Body of pancreas (tissue), 4 donors: ENCODE measurements around the gene APBA2. TPM values are rescaled to one million over a fixed set of nuclear protein-coding genes. Genes with fewer than 3 reads are reported as not detected.
A peak's percentile ranks its signal among the peaks of the same experiment; 100 is the strongest.
"Not testable (repeated sequence)": the region's sequence is repeated elsewhere in the genome, so short reads cannot be mapped to it uniquely, and the experiment has no call there.

Source experiments
- ATAC-seq: fragments of 150-250 bp; one replicate; pipeline ENCODE4 v1.9.1; 2016
- DNase-seq, 4 donors: peaks; one replicate each; pipeline ENCODE4 v3.0.0-alpha.2; 2019
- H3K27ac ChIP-seq, 4 donors: fragments of 200-600 bp; sonication (generic); 1 replicate in 3 of 4; 2 replicates in 1 of 4; pipeline versions ENCODE4 v1.5.1 to v1.6.1; 2016 to 2019; ENCODE audit warnings: mild to moderate bottlenecking in 1 of 4, mixed read lengths in 1 of 4, moderate library complexity in 1 of 4
- H3K27me3 ChIP-seq, 2 donors: fragments of 200-600 bp; sonication (generic); one replicate each; pipeline ENCODE4 v1.6.0; 2016; ENCODE audit warnings: mild to moderate bottlenecking in 1 of 2
- H3K36me3 ChIP-seq, 2 donors: fragments of 200-600 bp; sonication (generic); replicated peaks in 1 of 2; 2 replicates each; pipeline ENCODE4 v1.5.1; 2016; ENCODE audit warnings: low read depth in 2 of 2; ENCODE audit not compliant: insufficient read depth in 1 of 2
- H3K4me1 ChIP-seq: fragments of 200-600 bp; sonication (generic); one replicate; pipeline ENCODE4 v1.6.0; 2016
- H3K4me3 ChIP-seq, 2 donors: fragments of 200-600 bp; sonication (generic); 1 replicate in 1 of 2; 2 replicates in 1 of 2; pipeline ENCODE4 v1.5.1; 2016 to 2019
- H3K9me3 ChIP-seq, 3 donors: fragments of 200-600 bp; sonication (generic); 1 replicate in 2 of 3; 2 replicates in 1 of 3; pipeline ENCODE4 v1.5.1; 2016
- CTCF ChIP-seq, 7 experiments: fragments of 450-650 bp in 4 of 7; fragments of 200-600 bp in 3 of 7; sonication (generic) in 3 of 7; IDR thresholded peaks; one replicate each; pipeline ENCODE4 v1.5.1; 2016 to 2019; ENCODE audit warnings: antibody characterized with exemption in 7 of 7
- POLR2A ChIP-seq, 3 donors: fragments of 450-650 bp; IDR thresholded peaks; one replicate each; pipeline ENCODE4 v1.6.1; 2016; ENCODE audit warnings: antibody characterized with exemption in 3 of 3, mild to moderate bottlenecking in 2 of 3
- WGBS, 2 donors: methylation state at CpG; one replicate each; pipeline ENCODE4 v1.1.5; 2017; 5-methylcytosine and 5-hydroxymethylcytosine counted together
- intact Hi-C: fragments of 100-400 bp; cut with DNase I; formaldehyde crosslinking; loops from one replicate; pipeline ENCODE4 v1.15.1; 2023
- total RNA-seq, 2 donors: library from RNA; depleted of rRNA; stranded (reverse); fragments of >200 nt; gene quantifications; one replicate each; pipeline ENCODE4 v1.1.0, GENCODE V29; 2016

APBA2 gene
- total RNA-seq, 2 donors from 2014 or later = 13.2 to 29.0 TPM

DNA sequence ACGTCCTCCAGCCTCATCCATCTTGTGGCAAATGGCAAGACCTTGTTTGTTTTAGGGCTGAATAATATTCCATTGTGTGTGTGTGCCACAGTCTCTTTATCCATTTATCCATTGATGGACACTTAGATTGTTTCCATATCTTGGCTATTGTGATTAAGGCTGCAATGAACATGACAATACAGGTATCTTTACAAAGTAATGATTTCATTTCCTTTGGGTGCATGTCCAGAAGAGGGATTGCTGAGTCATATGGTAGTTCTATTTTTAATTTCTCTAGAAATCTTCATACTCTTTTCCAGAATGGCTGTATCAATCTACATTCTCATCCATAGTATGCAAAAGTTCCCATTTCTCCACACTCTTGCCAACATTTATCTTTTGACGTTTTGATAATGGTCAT lies 31.2 kb upstream of the APBA2 start:
- 49 to 52% methylated on average over 2 of the region's 2 CpGs for WGBS, 2 donors
- intact Hi-C loops = not testable (repeated sequence)

DNA sequence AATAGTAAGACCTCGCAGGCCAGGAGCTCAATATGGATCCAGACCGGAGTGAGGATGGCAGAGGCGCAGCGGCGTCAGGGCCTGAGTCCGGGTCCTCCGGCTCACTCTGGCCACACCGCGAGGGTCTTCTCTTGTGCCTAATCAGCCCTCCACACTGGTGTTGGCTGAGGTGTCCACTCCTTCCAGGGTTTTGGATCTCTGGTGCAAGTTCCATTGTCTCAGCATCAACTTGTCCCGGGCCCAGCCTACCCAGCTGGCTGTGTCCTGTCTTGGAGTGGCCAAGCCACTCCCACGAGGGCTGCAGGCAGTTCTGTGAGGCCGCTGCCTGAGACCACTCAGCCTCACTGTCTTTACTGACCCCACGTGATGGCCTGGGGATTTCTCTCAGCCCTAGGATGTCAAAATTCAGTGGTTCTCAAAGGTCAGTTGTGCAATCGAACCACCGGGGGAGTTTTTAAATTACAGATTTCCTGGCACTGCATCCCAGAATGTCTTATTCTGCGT lies 24.7 kb upstream of the APBA2 start:
- ATAC-seq (peak; percentile 42), DNase-seq (peak in 2 of 4 donors; percentile 10 to 22)
- Histone ChIP-seq H3K4me3 (no peak overlapping the region), H3K4me1 (no peaks in the 10 kb centered on the region), H3K9me3 (no peaks in the 10 kb centered on the region), H3K36me3 (no peaks in the 10 kb centered on the region), H3K27ac (no peak overlapping the region), H3K27me3 (no peaks in the 10 kb centered on the region)
- TF ChIP-seq POLR2A (IDR thresholded peaks at IDR 0.05) = no peak
- no peak for TF ChIP-seq CTCF (IDR thresholded peaks at IDR 0.05)
- 72 to 88% methylated on average over 5 to 16 of the region's 16 CpGs for WGBS, 2 donors
- intact Hi-C loops = no loop called here

More for the DNA sequence above, 31.2 kb upstream of the APBA2 start:
- H3K9me3 ChIP-seq, H3K27ac ChIP-seq, H3K4me3 ChIP-seq, DNase-seq, H3K4me1 ChIP-seq, H3K27me3 ChIP-seq, ATAC-seq, H3K36me3 ChIP-seq: not testable (repeated sequence)

GRCh38 chr15:28861589-28862293 lies 24.0 kb upstream of the APBA2 start:
- H3K27me3 ChIP-seq, H3K9me3 ChIP-seq, DNase-seq, H3K4me1 ChIP-seq, H3K27ac ChIP-seq, ATAC-seq, intact Hi-C loops, H3K36me3 ChIP-seq, H3K4me3 ChIP-seq: not testable (repeated sequence)
- 89 to 95% methylated on average over 9 to 11 of the region's 11 CpGs for WGBS, 2 donors

DNA sequence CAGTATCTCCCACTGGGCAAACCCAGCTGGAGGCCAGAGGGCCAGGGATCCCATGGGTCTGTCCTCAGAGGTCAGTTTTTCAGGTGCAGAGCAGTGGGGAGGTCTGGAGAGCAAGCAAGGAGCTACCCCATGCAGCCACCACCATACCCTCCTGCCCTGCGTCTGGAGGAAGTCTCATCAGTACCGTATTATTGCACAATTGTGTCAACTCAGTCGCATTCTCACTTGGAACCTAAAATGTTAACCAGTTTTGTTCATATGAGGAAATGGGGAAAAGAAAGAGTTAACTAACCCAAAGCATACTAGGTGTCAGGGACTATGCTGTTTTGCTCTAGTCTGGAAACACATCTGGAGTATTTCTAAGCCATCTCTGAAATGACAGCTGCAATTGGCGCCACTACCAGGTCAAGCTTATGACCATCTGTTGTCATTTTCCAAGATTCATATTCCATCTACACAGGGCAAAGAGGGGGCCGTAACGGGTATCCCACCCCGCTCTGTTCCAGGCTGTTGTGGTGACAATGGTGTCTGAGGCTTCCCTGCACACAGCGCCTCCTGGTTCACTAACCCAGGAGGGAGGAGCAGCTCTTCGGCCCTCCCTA lies 16.9 kb upstream of the APBA2 start:
- Histone ChIP-seq H3K27me3 (no peaks in the 10 kb centered on the region), H3K4me3 (no peak overlapping the region), H3K9me3 (no peaks in the 10 kb centered on the region), H3K27ac (no peak overlapping the region), H3K4me1 (peaks cover 15% of the 10 kb centered on the region), H3K36me3 (no peaks in the 10 kb centered on the region)
- no peak for DNase-seq
- WGBS, 2 donors = 84 to 90% methylated on average over 9 of the region's 9 CpGs
- intact Hi-C loops = no loop called here
- TF ChIP-seq CTCF (IDR thresholded peaks at IDR 0.05) = no peak
- TF ChIP-seq POLR2A (IDR thresholded peaks at IDR 0.05) = no peak
- no peak for ATAC-seq

DNA sequence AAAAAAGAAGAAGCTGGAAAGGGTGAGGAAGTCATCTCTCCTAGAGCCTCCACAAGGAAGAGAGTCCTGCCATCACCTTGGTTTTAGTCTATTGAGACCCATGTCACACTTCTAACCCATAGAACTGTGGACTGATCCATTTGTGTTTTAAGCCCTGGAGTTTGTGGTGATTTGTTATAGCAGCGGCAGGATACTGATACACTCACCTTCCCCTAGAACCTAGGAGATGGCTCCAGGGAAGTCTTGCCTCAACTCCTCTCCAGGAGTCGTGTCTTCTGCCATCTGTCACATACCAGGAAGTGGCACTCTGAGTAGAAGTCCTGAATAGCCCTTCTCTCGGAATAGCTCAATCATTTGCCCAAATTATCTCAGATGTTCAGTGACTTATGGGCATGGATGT lies 14.6 kb upstream of the APBA2 start:
- TF ChIP-seq CTCF (IDR thresholded peaks at IDR 0.05) (no peak), POLR2A (IDR thresholded peaks at IDR 0.05) (no peak)
- DNase-seq (no peak), ATAC-seq (no peak)
- Histone ChIP-seq H3K4me1 (peaks cover 23% of the 10 kb centered on the region), H3K27me3 (no peaks in the 10 kb centered on the region), H3K4me3 (no peak overlapping the region), H3K36me3 (no peaks in the 10 kb centered on the region), H3K9me3 (no peaks in the 10 kb centered on the region), H3K27ac (no peak overlapping the region)
- intact Hi-C loops = no loop called here
- 85 to 96% methylated on average over 3 of the region's 3 CpGs for WGBS, 2 donors
